SK-N-SH treated with all-trans-retinoic acid at 6 μM for 48 hours (cell line): ENCODE data around the gene ZNF583.

Experiments
- ATAC-seq: fragments of 200-7000 bp; cut with Tn5 transposase; 3 replicates; pipeline ENCODE4 v1.9.1; 2020; ENCODE audit warnings: mild to moderate bottlenecking, moderate library complexity
- ARNTL ChIP-seq: fragments of 450-650 bp; formaldehyde crosslinking; IDR thresholded peaks from 2 replicates; pipeline ENCODE4 v1.5.0; 2020; ENCODE audit warnings: low read depth, mild to moderate bottlenecking, moderate library complexity, borderline replicate concordance
- BACH2 ChIP-seq: fragments of 250-450 bp; sonication (Bioruptor Pico); IDR thresholded peaks from 2 replicates; pipeline ENCODE4 v1.9.0; 2021; ENCODE audit warnings: mild to moderate bottlenecking, borderline replicate concordance
- CSDC2 ChIP-seq: fragments of 250-450 bp; sonication (Bioruptor Pico); IDR thresholded peaks from 2 replicates; pipeline ENCODE4 v1.5.0; 2020; ENCODE audit warnings: mild to moderate bottlenecking, moderate library complexity
- ISL1 ChIP-seq: fragments of 250-450 bp; sonication (Bioruptor Pico); IDR thresholded peaks from 2 replicates; pipeline ENCODE4 v2.1.2; 2022; ENCODE audit warnings: mild to moderate bottlenecking, moderate library complexity
- OSR1 ChIP-seq: fragments of 250-450 bp; sonication (Bioruptor Pico); IDR thresholded peaks from 2 replicates; pipeline ENCODE4 v1.8.0; 2022; ENCODE audit warnings: moderate library complexity, mild to moderate bottlenecking, inconsistent platforms
- RARB ChIP-seq: fragments of 250-450 bp; sonication (Bioruptor Pico); IDR thresholded peaks from 2 replicates; pipeline ENCODE4 v1.8.0; 2021; ENCODE audit warnings: mild to moderate bottlenecking, moderate library complexity
- SNAI2 ChIP-seq: fragments of 250-450 bp; sonication (Bioruptor Pico); IDR thresholded peaks from 2 replicates; pipeline ENCODE4 v1.5.0; 2020; ENCODE audit warnings: mild to moderate bottlenecking, moderate library complexity
- TCF4 ChIP-seq: fragments of 250-450 bp; sonication (Bioruptor Pico); IDR thresholded peaks from 2 replicates; pipeline ENCODE4 v1.8.0; 2021; ENCODE audit warnings: mild to moderate bottlenecking, moderate library complexity, borderline replicate concordance
- TOX ChIP-seq: fragments of 250-450 bp; sonication (Bioruptor Pico); IDR thresholded peaks from 2 replicates; pipeline ENCODE4 v1.8.0; 2021; ENCODE audit warnings: mild to moderate bottlenecking, moderate library complexity, borderline replicate concordance
- ZC3H10 ChIP-seq: fragments of 250-450 bp; sonication (Bioruptor Pico); IDR thresholded peaks from 2 replicates; pipeline ENCODE4 v1.5.1; 2021; ENCODE audit warnings: mild to moderate bottlenecking, moderate library complexity
- ZFP3 ChIP-seq: fragments of 250-450 bp; sonication (Bioruptor Pico); IDR thresholded peaks from 2 replicates; pipeline ENCODE4 v1.5.0; 2020; ENCODE audit warnings: mild to moderate bottlenecking, moderate library complexity
- ZFP30 ChIP-seq: fragments of 450-650 bp; formaldehyde crosslinking; IDR thresholded peaks from 2 replicates; pipeline ENCODE4 v1.5.0; 2022; ENCODE audit warnings: mild to moderate bottlenecking, moderate library complexity
- ZNF565 ChIP-seq: fragments of 450-650 bp; formaldehyde crosslinking; conservative IDR thresholded peaks from 2 replicates; pipeline ENCODE4 v1.5.0; 2020; ENCODE audit warnings: low read depth, mild to moderate bottlenecking, moderate library complexity
- ZNF8 ChIP-seq: fragments of 450-650 bp; formaldehyde crosslinking; IDR thresholded peaks from 2 replicates; pipeline ENCODE4 v1.5.0; 2020; ENCODE audit warnings: mild to moderate bottlenecking, moderate library complexity
- TF ChIP-seq, protein P1 (sequence below): fragments of 250-450 bp; sonication (Bioruptor Pico); IDR thresholded peaks from 2 replicates; pipeline ENCODE4 v1.5.1; 2021; ENCODE audit warnings: mild to moderate bottlenecking, moderate library complexity
- TF ChIP-seq, protein P2 (sequence below): fragments of 250-450 bp; sonication (Bioruptor Pico); IDR thresholded peaks from 2 replicates; pipeline ENCODE4 v1.8.0; 2021; ENCODE audit warnings: low read depth, mild to moderate bottlenecking, moderate library complexity, borderline replicate concordance
- TF ChIP-seq, protein P3 (sequence below): fragments of 250-450 bp; sonication (Bioruptor Pico); IDR thresholded peaks from 2 replicates; pipeline ENCODE4 v1.8.0; 2020; ENCODE audit warnings: mild to moderate bottlenecking, moderate library complexity, borderline replicate concordance
- TF ChIP-seq, protein P4 (sequence below): fragments of 250-450 bp; sonication (Bioruptor Pico); IDR thresholded peaks from 2 replicates; pipeline ENCODE4 v1.5.1; 2020; ENCODE audit warnings: low read depth, mild to moderate bottlenecking, moderate library complexity
- TF ChIP-seq, protein P5 (sequence below): fragments of 250-450 bp; sonication (Bioruptor Pico); IDR thresholded peaks from 2 replicates; pipeline ENCODE4 v1.5.0; 2020; ENCODE audit warnings: mild to moderate bottlenecking, moderate library complexity

Gene ZNF583

DNA sequence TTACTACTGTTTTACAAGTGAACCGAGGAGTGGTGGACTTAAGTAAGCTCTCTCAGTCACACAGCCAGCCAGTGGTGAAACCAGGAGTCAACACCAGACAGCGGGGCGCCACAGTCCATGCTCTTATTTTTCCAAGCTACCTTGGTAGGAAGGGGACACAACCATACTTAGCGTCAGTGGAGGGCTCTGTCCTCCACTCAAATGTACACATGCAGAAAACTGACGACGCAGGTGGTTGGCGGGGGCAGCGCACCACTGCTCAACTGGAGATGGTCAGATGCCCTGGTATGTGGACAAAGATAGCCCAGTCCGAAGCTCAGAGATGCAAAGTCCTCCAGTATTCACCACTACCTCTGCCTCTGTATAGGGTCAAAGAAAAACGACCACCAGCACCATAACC is 72.0 kb downstream of the ZNF583 start:
- no peak for TF ChIP-seq ZNF565 (CRISPR knock-in tag)
- TF ChIP-seq TCF4 (CRISPR knock-in tag): no peak
- TF ChIP-seq CSDC2: no peak
- no peak for TF ChIP-seq ARNTL (CRISPR knock-in tag)
- TF ChIP-seq, protein P1, sequence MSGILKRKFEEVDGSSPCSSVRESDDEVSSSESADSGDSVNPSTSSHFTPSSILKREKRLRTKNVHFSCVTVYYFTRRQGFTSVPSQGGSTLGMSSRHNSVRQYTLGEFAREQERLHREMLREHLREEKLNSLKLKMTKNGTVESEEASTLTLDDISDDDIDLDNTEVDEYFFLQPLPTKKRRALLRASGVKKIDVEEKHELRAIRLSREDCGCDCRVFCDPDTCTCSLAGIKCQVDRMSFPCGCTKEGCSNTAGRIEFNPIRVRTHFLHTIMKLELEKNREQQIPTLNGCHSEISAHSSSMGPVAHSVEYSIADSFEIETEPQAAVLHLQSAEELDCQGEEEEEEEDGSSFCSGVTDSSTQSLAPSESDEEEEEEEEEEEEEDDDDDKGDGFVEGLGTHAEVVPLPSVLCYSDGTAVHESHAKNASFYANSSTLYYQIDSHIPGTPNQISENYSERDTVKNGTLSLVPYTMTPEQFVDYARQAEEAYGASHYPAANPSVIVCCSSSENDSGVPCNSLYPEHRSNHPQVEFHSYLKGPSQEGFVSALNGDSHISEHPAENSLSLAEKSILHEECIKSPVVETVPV (CRISPR knock-in tag): no peak
- TF ChIP-seq, protein P2, sequence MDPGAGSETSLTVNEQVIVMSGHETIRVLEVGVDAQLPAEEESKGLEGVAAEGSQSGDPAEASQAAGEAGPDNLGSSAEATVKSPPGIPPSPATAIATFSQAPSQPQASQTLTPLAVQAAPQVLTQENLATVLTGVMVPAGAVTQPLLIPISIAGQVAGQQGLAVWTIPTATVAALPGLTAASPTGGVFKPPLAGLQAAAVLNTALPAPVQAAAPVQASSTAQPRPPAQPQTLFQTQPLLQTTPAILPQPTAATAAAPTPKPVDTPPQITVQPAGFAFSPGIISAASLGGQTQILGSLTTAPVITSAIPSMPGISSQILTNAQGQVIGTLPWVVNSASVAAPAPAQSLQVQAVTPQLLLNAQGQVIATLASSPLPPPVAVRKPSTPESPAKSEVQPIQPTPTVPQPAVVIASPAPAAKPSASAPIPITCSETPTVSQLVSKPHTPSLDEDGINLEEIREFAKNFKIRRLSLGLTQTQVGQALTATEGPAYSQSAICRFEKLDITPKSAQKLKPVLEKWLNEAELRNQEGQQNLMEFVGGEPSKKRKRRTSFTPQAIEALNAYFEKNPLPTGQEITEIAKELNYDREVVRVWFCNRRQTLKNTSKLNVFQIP (CRISPR knock-in tag): no peak
- TF ChIP-seq ZNF8: no peak
- no peak for TF ChIP-seq RARB (CRISPR knock-in tag)
- no peak for TF ChIP-seq BACH2 (CRISPR knock-in tag)
- no peak for TF ChIP-seq ZFP30 (CRISPR knock-in tag)
- TF ChIP-seq ZC3H10 (CRISPR knock-in tag): no peak
- TF ChIP-seq, protein P3, sequence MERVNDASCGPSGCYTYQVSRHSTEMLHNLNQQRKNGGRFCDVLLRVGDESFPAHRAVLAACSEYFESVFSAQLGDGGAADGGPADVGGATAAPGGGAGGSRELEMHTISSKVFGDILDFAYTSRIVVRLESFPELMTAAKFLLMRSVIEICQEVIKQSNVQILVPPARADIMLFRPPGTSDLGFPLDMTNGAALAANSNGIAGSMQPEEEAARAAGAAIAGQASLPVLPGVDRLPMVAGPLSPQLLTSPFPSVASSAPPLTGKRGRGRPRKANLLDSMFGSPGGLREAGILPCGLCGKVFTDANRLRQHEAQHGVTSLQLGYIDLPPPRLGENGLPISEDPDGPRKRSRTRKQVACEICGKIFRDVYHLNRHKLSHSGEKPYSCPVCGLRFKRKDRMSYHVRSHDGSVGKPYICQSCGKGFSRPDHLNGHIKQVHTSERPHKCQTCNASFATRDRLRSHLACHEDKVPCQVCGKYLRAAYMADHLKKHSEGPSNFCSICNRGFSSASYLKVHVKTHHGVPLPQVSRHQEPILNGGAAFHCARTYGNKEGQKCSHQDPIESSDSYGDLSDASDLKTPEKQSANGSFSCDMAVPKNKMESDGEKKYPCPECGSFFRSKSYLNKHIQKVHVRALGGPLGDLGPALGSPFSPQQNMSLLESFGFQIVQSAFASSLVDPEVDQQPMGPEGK: no peak
- TF ChIP-seq SNAI2 (CRISPR knock-in tag): no peak
- no peak for TF ChIP-seq TOX (CRISPR knock-in tag)
- TF ChIP-seq, protein P4, sequence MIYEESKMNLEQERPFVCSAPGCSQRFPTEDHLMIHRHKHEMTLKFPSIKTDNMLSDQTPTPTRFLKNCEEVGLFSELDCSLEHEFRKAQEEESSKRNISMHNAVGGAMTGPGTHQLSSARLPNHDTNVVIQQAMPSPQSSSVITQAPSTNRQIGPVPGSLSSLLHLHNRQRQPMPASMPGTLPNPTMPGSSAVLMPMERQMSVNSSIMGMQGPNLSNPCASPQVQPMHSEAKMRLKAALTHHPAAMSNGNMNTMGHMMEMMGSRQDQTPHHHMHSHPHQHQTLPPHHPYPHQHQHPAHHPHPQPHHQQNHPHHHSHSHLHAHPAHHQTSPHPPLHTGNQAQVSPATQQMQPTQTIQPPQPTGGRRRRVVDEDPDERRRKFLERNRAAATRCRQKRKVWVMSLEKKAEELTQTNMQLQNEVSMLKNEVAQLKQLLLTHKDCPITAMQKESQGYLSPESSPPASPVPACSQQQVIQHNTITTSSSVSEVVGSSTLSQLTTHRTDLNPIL (CRISPR knock-in tag): no peak
- TF ChIP-seq, protein P5, sequence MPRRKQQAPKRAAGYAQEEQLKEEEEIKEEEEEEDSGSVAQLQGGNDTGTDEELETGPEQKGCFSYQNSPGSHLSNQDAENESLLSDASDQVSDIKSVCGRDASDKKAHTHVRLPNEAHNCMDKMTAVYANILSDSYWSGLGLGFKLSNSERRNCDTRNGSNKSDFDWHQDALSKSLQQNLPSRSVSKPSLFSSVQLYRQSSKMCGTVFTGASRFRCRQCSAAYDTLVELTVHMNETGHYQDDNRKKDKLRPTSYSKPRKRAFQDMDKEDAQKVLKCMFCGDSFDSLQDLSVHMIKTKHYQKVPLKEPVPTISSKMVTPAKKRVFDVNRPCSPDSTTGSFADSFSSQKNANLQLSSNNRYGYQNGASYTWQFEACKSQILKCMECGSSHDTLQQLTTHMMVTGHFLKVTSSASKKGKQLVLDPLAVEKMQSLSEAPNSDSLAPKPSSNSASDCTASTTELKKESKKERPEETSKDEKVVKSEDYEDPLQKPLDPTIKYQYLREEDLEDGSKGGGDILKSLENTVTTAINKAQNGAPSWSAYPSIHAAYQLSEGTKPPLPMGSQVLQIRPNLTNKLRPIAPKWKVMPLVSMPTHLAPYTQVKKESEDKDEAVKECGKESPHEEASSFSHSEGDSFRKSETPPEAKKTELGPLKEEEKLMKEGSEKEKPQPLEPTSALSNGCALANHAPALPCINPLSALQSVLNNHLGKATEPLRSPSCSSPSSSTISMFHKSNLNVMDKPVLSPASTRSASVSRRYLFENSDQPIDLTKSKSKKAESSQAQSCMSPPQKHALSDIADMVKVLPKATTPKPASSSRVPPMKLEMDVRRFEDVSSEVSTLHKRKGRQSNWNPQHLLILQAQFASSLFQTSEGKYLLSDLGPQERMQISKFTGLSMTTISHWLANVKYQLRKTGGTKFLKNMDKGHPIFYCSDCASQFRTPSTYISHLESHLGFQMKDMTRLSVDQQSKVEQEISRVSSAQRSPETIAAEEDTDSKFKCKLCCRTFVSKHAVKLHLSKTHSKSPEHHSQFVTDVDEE (CRISPR knock-in tag): no peak
- no peak for TF ChIP-seq ZFP3 (CRISPR knock-in tag)
- no peak for TF ChIP-seq OSR1 (CRISPR knock-in tag)
- no peak for TF ChIP-seq ISL1 (CRISPR knock-in tag)
- TF ChIP-seq, all 23 proteins: peak for 0
- ATAC-seq: no peak
